ENCODE data around the gene UBE2F.
"Not testable (repeated sequence)": the region's sequence is repeated elsewhere in the genome, so short reads cannot be mapped to it uniquely, and the experiment has no call there.

The UBE2F gene

DNA sequence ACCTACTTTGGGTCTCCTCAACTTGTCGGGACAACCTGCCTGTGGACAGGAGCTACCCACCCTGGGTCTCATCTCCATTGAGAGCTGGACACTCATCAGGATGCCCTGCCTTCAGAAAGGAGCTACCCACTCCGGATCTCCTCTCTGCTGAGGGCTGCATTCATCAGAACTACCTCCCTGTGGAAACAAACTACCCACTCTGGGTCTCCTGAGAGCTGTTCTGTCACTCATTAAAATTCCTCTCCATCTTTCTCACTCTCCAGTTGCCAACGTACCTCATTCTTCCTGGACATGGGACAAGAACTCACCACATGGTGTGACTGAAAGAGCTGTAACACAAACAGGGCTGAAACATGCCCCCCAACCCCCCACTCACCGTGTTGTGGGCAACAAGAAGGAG is 22.5 kb upstream of the UBE2F start:
- DNase-seq (ENCODE audit: low read depth), result no peak

DNA sequence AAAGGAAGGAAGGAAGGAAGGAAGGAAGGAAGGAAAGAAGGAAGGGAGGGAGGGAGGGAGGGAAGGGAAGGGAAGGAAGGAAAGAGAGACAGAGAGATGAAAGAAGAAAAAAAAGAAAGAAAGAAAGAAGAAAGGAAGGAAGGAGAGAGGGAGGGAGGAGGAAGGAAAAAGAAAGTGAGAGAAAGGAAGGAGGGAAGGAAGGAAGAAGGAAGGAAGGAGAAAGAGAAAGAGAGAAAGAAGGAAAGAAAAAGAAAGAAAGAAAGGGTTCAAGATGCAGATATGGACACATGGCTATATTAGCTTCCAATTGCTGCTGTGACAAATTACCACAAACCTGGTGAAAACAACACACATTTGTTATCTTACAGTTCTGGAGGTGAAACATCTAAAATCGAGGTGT is 20.4 kb upstream of the UBE2F start:
- no peak for DNase-seq (ENCODE audit: low read depth)

DNA sequence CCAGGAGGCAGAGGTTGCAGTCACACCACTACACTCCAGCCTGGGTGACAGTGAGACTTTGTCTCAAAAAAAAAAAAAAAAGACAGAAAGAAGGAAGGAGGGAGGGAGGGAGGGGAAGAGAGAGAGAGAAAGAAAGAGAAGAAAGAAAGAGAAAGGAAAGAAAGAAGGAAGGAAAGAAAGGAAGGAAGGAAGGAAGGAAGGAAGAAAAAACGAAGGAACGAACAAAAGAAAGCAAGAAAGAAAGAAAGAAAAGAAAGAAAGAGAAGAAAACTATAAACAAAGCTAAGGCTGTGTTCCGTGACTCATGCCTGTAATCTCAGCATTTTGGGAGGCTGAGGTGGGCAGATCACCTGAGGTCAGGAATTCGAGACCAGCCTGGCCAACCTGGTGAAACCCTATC is 15.5 kb upstream of the UBE2F start:
- DNase-seq (ENCODE audit: low read depth), result not testable (repeated sequence)

DNA sequence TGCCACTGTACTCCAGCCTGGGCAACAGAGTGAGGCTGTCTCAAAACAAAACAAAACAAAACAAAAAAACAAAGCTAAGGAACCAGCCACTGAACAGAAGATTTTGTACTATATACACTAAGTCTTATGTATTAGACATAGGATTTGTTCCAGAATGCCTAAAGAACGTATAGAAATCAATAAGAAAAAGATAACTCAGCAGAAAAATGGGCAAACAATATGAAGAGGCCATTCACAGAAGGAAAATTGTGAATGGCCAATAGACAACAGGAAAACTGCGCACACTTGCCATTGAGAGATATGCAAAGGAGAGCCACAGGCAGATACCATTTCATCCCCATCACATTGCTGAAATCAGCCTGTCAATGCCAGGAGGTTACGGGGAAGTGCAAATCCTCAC is 14.9 kb upstream of the UBE2F start:
- no peak for DNase-seq (ENCODE audit: low read depth)

DNA sequence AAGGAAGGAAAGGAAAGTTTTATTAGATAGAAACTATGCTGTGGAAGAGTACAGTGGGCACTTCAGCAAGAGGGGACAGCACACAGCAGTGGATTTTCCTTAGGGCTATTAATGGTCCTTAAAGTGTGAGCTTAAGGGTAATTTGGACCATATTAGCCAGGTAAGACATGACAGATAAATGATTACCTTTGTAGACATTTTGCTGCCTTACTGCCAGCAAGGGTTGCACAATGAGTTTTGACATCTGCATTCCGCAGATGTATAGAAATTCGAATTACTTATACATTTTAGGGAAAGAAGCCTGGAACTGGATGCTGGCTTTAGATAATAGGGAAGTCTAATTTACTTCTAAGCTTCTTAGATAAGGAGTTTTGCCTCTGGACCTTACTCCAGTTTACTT is 14.0 kb upstream of the UBE2F start:
- no peak for DNase-seq (ENCODE audit: low read depth)

DNA sequence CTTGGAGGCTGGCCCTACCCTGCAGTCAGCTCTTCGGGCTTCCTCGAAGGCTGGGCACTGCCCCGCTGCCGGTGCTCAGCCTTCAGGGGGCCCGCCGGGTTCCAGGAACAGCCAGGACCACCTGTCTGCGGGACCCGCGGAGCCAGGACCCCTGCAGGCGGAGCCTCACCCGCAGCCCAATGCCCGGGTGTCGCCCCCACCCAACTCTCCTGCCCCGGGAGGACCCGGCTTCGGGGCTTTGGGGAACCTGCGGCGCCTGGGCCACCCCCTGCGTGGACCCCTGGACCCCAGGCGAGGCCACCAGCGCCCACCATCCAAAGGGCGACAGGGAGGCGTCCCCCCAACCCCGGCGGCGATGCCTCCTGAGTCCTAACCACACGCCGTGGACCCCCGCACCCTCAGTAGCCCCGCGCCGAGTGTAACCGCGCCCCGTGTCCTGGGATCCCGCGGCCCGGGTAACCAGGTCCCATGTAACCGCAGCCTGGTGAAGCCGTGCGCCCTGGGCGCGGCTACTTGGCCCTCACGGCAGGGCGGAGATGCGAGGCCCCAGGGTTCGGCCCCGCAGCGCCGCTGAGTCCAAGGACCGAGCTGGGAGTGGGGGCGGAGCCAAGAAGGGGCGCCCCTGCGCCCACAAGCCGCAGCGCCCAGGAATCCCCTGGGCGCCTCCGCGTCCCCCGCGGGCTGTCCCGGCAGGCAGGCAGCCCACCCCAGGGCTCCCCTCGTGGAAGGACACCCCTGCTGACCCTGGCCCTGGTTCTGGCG is 11.0 kb upstream of the UBE2F start:
- DNase-seq (ENCODE audit: low read depth), result no peak

DNA sequence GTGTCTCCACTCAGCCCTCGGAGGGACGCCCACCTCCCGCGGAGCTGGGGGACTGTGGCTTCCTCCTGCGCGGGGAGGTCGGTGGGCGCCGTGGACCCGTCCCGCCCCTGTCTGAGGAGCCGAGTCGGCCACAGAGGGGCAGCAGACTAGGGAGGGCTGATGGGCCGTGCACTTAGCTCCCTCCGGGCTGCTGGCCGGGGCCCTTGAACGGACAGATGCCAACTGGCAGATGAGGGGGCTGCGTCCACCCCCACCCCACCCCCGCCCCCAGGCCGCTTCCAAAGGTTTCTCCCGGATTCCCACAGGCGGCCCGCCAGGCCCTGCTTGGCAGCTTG is 10.4 kb upstream of the UBE2F start:
- no peak for DNase-seq (ENCODE audit: low read depth)

DNA sequence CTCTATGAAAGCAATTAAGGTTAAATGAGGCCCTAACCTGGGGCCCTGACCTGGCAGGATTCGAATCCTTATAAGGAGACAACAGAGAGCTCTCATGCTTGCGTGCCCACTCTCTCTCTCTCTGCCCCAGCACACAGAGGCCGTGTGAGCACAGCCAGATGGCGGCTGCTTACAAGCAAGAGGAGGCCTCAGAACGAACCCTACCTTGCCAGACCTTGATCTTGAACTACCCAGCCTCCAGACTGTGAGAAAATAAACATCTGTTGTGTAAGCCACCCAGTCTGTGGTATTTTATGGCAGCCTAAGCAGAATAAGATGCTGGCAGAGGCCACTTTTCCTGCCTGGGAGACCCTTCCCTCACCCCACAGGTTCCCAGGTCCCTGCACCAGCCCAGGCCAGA is 5.2 kb upstream of the UBE2F start:
- no peak for DNase-seq (ENCODE audit: low read depth)

DNA sequence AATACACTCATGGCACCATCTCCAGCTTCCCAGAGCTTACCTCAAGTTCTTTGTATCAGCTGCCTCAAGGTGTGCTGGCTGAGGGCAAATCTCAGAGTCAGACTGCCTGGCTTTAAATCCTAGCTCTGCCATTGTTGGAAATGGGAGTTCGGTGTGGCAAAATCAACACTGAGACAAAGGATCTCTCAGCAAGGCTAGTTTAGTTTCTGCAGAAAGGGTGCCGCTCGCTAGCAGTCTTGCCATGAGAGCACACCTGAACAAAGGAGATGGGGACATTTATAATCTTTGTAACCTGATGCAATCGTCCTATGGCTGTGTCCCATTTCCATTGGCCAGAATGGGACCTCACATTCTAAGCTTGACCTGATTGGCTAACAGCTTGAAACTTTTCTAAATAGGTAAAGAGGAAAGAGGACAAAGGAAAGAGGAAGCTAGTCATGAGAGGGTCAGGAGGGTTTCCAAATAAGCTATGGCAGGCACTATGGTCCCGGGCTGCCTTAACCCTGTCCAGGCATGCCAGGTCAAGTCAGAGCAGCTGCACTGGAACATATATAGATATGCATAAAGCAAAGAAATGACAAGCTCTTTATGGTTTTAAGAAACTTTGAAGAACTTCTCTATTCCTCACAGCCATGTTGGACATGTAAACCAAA is 4.3 kb upstream of the UBE2F start:
- no peak for DNase-seq (ENCODE audit: low read depth)

DNA sequence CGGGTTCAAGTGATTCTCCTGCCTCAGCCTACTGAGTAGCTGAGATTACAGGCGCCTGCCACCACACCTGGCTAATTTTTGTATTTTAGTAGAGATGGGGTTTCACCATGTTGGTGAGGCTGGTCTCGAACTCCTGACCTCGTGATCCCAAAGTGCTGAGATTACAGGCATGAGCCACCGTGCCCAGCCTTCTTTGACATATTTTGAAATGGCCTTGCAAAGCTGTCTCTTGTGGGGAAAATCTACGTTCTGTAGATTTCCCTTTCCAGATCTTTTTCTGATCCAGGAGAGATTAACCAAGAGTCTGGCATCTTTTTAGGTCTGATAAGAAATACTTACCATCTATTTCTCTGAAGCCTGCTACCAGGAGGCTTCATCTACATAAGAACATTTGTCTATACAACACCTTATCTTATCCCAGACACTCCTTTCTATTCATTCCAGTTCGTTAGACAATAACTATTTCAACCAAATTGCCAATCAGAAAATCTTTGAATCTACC is 3.3 kb upstream of the UBE2F start:
- DNase-seq (ENCODE audit: low read depth), result not testable (repeated sequence)

DNA sequence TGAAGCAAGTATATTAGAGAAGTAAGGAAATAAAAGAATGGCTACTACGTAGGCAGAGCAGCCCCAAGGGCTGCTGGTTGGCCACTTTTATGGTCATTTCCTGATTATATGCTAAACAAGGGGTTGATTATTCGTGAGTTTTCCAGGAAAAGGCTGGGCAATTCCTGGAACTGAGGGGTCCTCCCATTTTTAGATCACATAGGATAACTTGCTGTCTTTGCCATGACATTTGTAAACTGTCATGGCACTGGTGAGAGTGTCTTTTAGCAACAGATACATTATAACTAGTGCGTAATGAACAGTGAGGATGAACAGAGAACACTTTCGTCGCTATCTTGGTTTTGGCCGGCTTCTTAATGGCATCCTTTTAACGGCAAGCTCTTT is 2.6 kb upstream of the UBE2F start:
- DNase-seq (ENCODE audit: low read depth), result no peak

DNA sequence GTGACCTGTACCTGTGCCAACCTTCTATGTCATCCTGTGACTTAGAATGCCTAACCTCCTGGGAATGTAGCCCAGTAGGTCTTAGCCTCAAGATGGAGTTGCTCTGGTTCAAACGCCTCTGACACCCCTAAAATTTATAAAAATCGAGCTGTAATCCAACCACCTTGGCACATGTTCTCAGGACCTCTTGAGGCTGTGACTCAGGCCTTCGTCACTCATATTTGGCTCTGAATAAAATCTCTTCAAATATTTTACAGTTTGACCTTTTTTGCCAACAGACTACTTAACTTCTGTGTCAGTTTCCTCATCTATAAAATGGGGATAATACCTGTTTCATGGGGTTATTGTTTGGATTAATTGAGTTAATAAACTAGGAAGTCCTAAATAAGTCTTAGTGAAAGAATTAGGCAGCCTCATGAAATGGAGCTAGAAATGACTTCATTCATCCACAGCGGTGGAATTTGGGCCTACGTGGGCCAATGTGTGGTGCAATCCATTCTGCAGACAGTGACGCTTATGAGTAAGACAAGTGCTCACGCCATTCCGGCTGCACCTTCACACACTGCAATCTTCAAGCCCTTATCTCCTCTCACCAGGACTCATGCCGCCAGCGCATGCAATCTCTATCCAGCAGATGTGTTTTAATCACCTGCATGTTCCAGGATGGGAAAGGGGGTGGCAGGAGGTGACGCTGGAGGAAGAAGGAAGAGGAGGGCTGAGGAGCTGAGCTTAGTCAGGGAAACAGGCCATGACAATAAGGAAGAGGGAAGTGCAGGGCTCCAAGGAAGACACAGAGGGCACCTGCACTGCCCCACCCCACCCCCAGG is 2.0 kb upstream of the UBE2F start:
- peak; percentile 70 for DNase-seq (ENCODE audit: low read depth)

DNA sequence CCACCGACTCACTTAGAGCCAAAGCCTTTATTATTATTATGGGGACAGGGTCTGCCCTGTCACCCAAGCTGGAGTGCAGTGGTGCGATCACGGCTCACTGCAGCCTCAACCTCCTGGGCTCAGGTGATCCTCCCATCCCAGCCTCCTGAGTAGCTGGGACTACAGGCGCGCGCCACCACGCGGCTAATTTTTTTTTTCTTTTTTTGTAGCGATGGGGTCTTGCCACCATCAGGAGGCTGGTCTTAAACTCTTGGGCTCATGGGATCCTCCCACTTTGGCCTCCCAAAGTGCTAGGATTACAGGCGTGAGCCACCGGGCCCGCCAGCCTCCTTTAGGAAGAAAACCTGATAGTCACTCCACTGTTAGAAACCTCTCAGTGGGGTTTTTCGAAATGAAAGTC is 970 bp upstream of the UBE2F start:
- DNase-seq (ENCODE audit: low read depth), result not testable (repeated sequence)

DNA sequence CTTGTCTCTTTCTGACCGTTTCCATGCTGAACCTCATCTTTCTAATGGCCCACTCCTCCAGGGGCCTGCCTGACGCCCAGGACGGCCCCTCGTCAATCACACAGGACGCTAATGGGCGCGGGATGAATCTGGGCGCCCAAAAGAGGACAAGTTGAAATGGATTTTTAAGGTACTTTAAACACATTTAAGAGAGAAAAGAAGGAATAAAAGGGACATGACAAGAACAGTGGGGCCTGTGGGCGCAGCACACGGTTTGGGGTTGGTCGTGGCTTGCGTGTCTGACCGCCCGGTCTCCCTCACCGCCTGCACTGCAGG is 607 bp upstream of the UBE2F start:
- DNase-seq (ENCODE audit: low read depth), result no peak

DNA sequence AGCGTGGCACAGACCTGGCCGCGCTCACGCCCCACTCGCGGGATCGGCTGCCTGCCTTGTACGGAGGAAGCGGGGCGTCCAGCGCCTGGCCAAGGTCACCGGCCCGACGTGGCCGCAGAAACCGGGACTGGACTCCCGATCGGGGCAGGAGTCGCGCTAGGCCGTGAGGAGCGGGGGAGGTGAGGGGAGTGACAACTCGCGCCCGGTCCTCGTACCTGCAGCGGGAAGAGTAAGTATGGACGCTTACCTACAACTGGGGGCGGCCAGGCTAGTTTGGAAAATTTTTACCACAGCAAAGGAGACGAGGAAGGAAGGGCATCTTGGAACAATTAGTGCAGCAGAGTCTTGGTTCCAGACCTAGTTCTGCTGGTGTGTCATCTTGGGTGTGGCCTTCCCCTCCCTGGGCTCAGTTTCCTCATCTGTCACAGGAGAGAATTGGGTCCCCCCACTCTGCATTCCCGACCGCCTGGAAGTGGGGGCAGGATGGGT is 693 bp downstream of the UBE2F start:
- DNase-seq (ENCODE audit: low read depth), result no peak

DNA sequence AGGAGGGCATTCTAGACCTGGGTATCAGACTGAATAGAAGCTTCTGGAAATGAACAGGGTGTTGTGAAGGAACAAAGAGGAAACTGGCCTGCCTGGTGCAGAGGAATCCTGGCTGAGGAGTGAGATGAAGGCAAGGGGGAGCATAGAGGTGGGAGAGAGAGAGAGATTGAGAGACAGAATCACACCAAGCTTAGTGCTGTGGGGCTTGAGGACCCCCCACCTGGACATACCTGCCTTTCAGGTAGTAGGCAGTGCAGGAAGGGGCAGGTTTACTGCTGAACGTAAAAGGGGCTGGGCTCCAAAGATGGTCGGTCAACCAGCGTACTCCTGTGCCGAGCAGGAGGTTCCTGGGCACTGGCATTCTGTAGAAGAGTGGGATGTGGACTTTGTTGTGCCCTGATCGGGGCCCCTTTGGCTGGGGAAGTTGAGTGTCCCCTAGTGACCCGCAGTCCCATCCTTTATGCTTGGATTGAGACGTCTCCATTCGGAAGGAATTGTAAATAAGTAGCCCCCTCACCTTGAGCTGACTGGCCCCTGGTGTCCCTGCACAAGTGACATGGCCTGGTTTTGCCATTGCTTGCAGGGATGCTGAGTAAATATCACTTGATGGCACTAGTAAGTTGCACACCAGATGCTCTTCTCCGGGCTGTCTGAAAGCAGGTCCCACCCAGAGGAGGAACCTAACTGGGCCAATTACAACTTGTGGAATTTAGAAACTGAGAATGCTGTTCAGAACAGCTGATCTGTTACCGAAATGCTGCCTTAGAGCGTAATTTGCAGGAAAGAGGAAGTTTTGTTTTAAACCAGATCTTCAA is 1.4 kb downstream of the UBE2F start:
- peak; percentile 85 for DNase-seq (ENCODE audit: low read depth)

DNA sequence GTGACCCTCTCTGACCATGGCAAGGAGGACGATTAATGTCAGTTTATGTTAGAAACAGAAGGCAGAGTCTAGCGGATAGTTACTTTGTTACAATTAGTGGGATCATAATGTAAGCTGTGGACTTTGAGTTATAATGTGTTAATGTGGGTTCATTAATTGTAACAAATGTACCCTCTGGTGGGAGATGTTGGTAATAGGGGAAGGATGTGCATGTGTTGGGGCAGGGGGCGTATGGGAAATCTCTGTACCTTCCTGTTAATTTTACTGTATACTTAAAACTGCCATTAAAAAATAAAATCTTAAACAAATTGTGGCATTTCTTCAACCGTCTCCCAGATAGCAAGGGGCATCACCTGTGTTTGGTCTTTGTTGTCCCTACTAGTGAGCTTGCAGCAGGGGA is 4.8 kb downstream of the UBE2F start:
- DNase-seq (ENCODE audit: low read depth), result no peak

DNA sequence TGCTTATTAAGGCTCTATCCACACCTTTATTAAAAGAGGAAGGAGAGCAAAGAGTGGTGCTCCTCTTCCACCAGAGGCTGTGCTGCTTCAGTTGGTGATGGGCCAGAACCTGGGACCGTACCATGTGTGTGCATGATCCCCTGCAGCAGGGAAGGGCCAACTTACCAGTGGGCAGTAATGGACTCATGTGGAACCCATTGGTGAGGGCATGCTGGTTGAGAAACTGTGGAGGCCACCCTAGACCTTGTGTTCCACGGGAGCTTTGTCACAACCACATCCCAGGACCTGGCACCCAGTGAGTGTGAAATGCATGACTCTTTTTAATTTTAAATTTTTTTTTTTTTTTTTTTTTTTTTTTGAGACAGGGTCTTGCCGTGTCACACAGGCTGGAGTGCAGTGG is 5.4 kb downstream of the UBE2F start:
- DNase-seq (ENCODE audit: low read depth), result no peak

DNA sequence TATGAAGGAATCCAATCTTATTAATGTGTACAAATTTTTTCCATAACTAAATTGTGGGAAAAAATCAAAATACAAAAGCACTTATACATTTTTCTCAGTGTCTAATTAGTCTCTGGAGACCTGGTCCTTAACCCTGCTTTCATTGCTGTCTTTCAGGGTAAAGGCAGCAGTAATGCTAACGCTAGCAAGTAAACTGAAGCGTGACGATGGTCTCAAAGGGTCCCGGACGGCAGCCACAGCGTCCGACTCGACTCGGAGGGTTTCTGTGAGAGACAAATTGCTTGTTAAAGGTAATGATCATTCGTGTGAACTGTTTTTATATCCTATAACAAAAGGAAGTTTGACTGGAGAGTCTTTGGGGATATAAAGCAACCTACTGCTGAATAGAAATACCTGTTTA is 6.1 kb downstream of the UBE2F start:
- DNase-seq (ENCODE audit: low read depth), result no peak

DNA sequence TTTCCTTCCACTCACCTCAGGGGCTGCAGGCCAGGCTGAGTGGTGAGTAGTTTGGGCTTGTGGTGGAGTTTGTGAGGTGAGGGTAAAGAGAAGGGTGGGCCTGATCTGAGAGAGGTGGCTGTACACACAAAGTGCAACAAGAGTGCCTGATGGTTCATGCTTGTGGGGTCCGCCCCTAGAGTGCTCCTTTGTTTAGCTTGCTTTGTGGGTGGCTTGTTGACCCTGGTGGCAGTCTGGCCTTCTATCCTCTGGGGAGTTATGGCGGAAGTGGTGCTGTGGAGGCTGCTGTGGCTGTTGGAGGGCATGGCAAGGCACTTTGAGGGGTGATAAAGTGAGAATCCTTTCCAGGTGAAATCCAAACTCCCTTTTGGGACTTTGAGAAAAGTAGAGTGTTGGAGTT is 10.6 kb downstream of the UBE2F start:
- no peak for DNase-seq (ENCODE audit: low read depth)

DNA sequence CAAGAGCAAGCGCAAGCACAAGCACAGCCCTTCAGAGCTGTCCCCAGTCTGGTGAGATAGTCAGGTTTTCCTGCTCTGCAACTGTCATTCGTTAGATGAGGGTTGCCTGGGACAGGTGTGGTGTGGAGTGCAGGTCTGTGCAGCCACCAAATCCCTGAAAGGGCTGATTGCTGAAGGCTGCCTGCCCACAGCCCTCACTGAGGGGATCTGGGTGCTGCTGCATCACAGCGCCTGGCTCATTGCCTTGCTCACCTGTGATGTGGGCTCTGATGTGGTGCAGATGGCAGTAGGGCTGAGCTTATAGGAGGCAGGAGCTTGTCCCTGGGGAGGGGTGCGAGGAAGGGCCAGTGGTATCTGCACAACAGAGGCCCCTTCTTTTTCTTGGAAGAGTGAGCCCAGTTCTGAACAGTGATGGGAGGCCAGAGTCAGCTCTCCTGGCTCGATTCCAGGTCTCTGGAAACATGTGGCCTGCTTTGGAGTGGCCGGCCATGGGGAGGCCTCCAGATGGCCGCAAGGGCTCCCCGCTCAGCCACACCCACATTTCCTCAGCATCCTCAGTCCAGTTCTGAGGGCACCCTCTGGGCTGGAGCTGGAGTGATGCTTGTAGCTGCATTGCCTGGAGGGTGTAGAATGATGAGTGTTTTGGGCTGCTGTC is 11.4 kb downstream of the UBE2F start:
- peak; percentile 37 for DNase-seq (ENCODE audit: low read depth)

DNA sequence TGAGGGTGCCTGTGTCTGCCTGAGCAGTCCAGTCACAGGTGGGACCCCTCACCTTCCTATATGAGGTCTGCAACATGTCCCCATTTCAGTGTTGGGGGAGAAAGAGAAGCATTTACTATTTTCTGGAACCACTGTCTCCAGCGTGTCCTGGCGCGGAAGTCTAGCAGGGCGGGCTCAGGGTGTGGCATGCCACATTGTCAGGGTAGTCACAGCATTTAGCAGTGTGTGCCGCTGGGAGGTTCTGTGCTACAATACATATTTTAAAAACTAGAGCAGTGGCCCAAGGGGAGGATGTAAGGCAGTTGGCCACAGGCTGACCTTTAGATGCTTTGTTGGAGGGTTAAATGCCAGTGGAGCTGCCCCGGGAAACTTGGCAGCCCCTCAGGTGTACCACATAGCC is 12.5 kb downstream of the UBE2F start:
- DNase-seq (ENCODE audit: low read depth), result no peak

Data from fibroblast of gingiva (primary cell).